CD8-positive, alpha-beta memory T cell (primary cell): Measurements from ENCODE around the gene GRIN2D. TPM values are rescaled to one million over a fixed set of nuclear protein-coding genes. Genes with fewer than 3 reads are reported as not detected.
"Not testable (repeated sequence)": the region's sequence is repeated elsewhere in the genome, so short reads cannot be mapped to it uniquely, and the experiment has no call there.

ENCODE experiments used
- CTCF ChIA-PET: fragments of 350-600 bp; sonication (Branson Sonifier 250); formaldehyde crosslinking; loops from one replicate; lab custom pipeline; 2021; ENCODE audit warnings: antibody characterized with exemption; lab: Charles Lee
- POLR2A ChIA-PET: fragments of 350-600 bp; sonication (Branson Sonifier 250); formaldehyde crosslinking; loops from one replicate; lab custom pipeline; 2021; ENCODE audit warnings: antibody characterized with exemption; lab: Charles Lee
- DNase-seq, 5 donors: peaks; one replicate each; pipeline versions ENCODE4 v3.0.0 to v3.0.0-alpha.2; 2020 to 2022; ENCODE audit warnings: mixed read lengths in 1 of 5
- H3K27ac ChIP-seq: one replicate; pipeline ENCODE4 v1.7.0; 2013; ENCODE audit warnings: low read depth, mild to moderate bottlenecking, low read length, moderate library complexity
- H3K27me3 ChIP-seq: 2 replicates; pipeline ENCODE4 v1.7.0; 2013; ENCODE audit warnings: low read length, mild to moderate bottlenecking; ENCODE audit not compliant: insufficient read depth, poor library complexity, severe bottlenecking
- H3K36me3 ChIP-seq: 2 replicates; pipeline ENCODE4 v1.7.0; 2013; ENCODE audit warnings: mild to moderate bottlenecking, low read length, moderate library complexity; ENCODE audit not compliant: insufficient read depth
- H3K4me1 ChIP-seq: 2 replicates; pipeline ENCODE4 v1.7.0; 2013; ENCODE audit warnings: mild to moderate bottlenecking, low read length, moderate library complexity; ENCODE audit not compliant: insufficient read depth
- H3K4me3 ChIP-seq: 2 replicates; pipeline ENCODE4 v1.7.0; 2013; ENCODE audit warnings: mild to moderate bottlenecking, low read length
- H3K9me3 ChIP-seq: 2 replicates; pipeline ENCODE4 v1.7.0; 2013; ENCODE audit warnings: mild to moderate bottlenecking, low read length
- H3K27ac Mint-ChIP-seq, 8 donors: one replicate each; pipeline ENCODE4 v1.8.0; 2020 to 2021; ENCODE audit warnings: mixed read lengths in 8 of 8, mild to moderate bottlenecking in 6 of 8, inconsistent platforms in 3 of 8, moderate library complexity in 3 of 8
- H3K27me3 Mint-ChIP-seq, 2 donors: one replicate each; pipeline ENCODE4 v1.8.0; 2020 to 2021; ENCODE audit warnings: mixed read lengths in 2 of 2, mild to moderate bottlenecking in 1 of 2, moderate library complexity in 1 of 2
- H3K36me3 Mint-ChIP-seq, 3 donors: one replicate each; pipeline ENCODE4 v1.8.0; 2020 to 2021; ENCODE audit warnings: mixed read lengths in 3 of 3, inconsistent platforms in 1 of 3, mild to moderate bottlenecking in 1 of 3
- H3K4me1 Mint-ChIP-seq, 3 donors: one replicate each; pipeline ENCODE4 v1.8.0; 2020 to 2021; ENCODE audit warnings: mixed read lengths in 3 of 3, inconsistent platforms in 1 of 3, mild to moderate bottlenecking in 1 of 3
- H3K4me3 Mint-ChIP-seq, 7 donors: one replicate each; pipeline ENCODE4 v1.8.0; 2020 to 2021; ENCODE audit warnings: mixed read lengths in 7 of 7, mild to moderate bottlenecking in 6 of 7, moderate library complexity in 4 of 7, inconsistent platforms in 2 of 7
- H3K9me3 Mint-ChIP-seq, 5 donors: one replicate each; pipeline ENCODE4 v1.8.0; 2020 to 2022; ENCODE audit warnings: mixed read lengths in 5 of 5, mild to moderate bottlenecking in 3 of 5, moderate library complexity in 2 of 5, inconsistent platforms in 1 of 5
- polyA plus RNA-seq: library from polyadenylated mRNA; unstranded; fragments of 300-500 nt; fragmentation: Illumina TruSeq; gene quantifications from one replicate; pipeline ENCODE4 v1.2.3, GENCODE V29; 2021
- total RNA-seq, 2 experiments: library from RNA; stranded (reverse); gene quantifications; one replicate each; pipeline ENCODE4 v1.2.3, GENCODE V29; 2021

The GRIN2D gene
- total and polyA plus RNA-seq, 3 experiments from 2014 or later: 0.05 to 0.26 (median 0.13) TPM

DNA sequence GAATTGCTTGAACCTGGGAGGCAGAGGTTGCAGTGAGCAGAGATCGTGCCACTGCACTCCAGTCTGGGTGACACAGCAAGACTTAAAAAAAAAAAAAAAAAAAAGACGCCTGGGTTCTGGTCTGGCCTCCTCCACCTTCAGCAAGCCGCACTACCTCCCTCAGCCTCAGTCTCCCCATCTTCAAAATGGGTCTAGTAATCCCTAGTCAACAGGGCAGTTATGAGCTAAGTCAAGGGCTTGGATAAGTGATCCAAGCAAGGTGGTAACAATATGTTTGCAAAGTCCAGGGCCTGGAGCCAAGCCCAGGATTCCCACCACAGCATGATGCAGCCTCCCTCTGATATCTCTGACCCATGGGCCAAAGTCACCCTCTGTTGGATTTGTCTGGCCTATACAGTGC is 6.5 kb upstream of the GRIN2D start:
- Mint-ChIP-seq H3K4me3 (no peak overlapping the region), H3K27me3 (no peaks in the 10 kb centered on the region), H3K4me1 (peaks cover 13 to 23% (median 15%) of the 10 kb centered on the region in 3 donors), H3K9me3 (no peaks in the 10 kb centered on the region), H3K27ac (peak overlapping the region in 1 of 8 donors; percentile 92), H3K36me3 (peaks cover 0 to 75% (median 15%) of the 10 kb centered on the region in 3 donors)
- Histone ChIP-seq H3K4me1 (peaks cover 10% of the 10 kb centered on the region), H3K4me3 (no peak overlapping the region), H3K36me3 (peaks cover 29% of the 10 kb centered on the region), H3K9me3 (no peaks in the 10 kb centered on the region), H3K27me3 (no peaks in the 10 kb centered on the region), H3K27ac (no peak overlapping the region)
- CTCF ChIA-PET: no interaction called here
- DNase-seq: no peak
- POLR2A ChIA-PET: interaction anchor here (0.7 kb wide), 1 partner anchor 173 kb away, joined by 8 read pairs; no protein-coding TSS in a partner anchor

DNA sequence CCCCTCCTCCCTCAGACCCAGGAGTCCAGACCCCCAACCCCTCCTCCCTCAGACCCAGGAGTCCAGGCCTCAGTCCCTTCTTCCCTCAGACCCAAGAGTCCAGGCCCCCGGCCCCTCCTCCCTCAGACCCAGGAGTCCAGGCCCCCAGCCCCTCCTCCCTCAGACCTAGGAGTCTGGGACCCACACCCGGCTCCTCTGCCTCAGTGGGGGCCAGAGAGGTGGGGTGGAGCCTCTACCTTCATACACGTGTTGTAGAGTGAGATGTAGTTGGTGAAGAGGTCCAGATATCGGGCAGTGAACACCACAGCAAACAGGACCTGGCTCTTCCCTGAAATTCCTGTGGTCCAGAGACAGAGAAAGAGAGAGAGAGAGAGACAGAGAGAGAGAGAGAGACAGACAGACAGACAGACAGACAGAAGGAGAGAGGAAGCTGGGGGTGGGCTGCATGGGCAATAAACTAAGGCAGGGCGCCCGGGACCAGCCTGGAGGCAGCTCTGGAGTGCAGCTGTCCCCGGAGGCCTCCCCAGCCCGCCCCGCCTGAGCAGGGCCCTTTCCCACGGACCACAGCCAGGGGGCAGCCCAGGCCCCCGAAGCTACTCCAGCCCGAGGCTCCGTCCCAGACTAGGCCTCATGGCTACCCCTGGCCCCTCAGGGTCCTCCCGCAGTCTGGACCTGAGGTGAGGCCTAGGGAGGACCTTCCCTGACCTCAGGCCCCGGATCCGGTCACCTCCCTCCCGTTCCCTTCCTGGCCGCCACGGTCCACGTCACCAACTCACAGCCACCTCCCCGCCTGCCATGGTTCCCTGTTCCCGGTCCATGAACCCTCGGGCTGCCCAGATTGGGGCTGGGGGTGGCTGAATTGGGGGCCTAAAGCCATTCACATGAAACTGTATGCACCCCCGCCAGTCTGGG is 3.0 kb upstream of the GRIN2D start:
- Mint-ChIP-seq H3K9me3 (peaks cover 0 to 2% (median 0%) of the 10 kb centered on the region in 5 donors), H3K36me3 (peaks cover 0 to 44% (median 8%) of the 10 kb centered on the region in 3 donors), H3K27ac (peak overlapping the region; percentile 82 to 97 (median 94)), H3K4me3 (peak overlapping the region; percentile 91 to 98 (median 92)), H3K4me1 (peaks cover 24 to 49% (median 29%) of the 10 kb centered on the region in 3 donors), H3K27me3 (peaks cover 15 to 16% of the 10 kb centered on the region in 2 donors)
- H3K4me1 ChIP-seq: peaks cover 29% of the 10 kb centered on the region
- peak overlapping the region; percentile 93 for H3K4me3 ChIP-seq
- peak overlapping the region; percentile 88 for H3K27ac ChIP-seq
- peaks cover 21% of the 10 kb centered on the region for H3K36me3 ChIP-seq
- peaks cover 16% of the 10 kb centered on the region for H3K27me3 ChIP-seq
- ChIA-PET POLR2A (interaction anchor here (0.5 to 1.2 kb wide), 3 partner anchors 26 to 58 kb away, joined by 4 to 8 read pairs (median 7); partner anchors contain the start of genes SYNGR4 and TMEM143), CTCF (interaction anchor here (0.8 to 2.4 kb wide), 22 partner anchors 7 to 227 kb away, joined by 3 to 21 read pairs (median 4); partner anchors contain the start of genes SYNGR4 and TMEM143)
- no peaks in the 10 kb centered on the region for H3K9me3 ChIP-seq
- DNase-seq: peak; percentile 43 to 73 (median 55)

DNA sequence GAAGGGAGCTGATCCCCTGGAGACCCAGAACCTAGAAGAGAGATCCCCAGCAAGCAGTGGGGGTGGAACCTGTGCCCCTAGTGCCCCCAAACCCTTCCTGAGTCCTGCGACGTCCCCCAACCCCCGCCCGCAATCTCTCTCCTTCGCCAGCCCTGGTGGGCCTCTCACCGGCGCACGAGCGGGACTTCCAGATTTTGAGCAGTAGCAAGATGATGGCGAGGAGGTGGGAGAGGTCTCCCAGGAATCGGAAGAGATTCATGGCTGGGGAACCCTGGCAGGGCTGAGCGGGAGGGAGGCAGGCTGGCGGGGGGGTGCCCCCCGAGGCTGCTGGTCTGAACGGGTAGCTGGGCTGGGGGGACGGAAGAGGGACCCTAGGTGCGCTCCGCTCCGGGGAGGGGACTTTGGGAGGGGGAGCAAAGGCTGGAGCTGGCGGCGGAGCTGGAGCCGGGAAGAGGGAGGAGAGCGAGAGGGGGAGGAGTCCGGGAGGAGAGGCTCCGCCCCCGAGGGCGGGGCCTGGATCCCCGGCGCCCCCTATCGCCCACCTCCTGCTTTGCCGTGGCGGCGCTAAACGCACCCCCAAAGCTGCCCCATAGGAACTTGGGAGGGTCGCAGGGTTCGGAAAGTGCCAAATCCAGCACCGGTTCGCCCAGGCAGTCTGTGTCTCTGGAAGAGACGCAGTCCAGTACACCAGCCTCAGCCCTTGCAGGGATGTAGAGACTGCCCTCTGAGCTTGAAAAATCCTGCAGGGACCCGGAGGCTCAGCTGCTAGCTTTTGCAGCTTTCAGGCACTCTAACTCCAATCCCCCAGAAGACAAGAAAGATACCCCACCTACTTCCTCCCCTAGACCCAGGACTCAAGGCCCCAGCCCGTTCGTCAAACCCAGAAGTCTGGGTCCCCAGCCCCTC is 2.1 kb upstream of the GRIN2D start, which contains the start of gene KDELR1:
Gene KDELR1, minus strand, starts transcription at position 452 of the 906 bp plus-strand sequence. Its CDS starts 193 bp downstream, at position 259.
- peaks cover 26 to 56% (median 32%) of the 10 kb centered on the region in 3 donors for H3K4me1 Mint-ChIP-seq
- POLR2A ChIA-PET: interaction anchor here (0.7 to 1.2 kb wide), 4 partner anchors 23 to 70 kb away, joined by 3 to 8 read pairs (median 4); partner anchors contain the start of genes SYNGR4 and TMEM143
- peaks cover 34% of the 10 kb centered on the region for H3K4me1 ChIP-seq
- H3K27ac ChIP-seq: peak within 1 kb of the TSS; percentile 88
- peaks cover 0 to 2% (median 0%) of the 10 kb centered on the region in 5 donors for H3K9me3 Mint-ChIP-seq
- peaks cover 26% of the 10 kb centered on the region for H3K27me3 ChIP-seq
- peak; percentile 64 to 80 (median 71) for DNase-seq
- CTCF ChIA-PET: interaction anchor here (0.6 to 2.4 kb wide), 25 partner anchors 8 to 226 kb away, joined by 3 to 21 read pairs (median 4); partner anchors contain the start of genes SYNGR4 and TMEM143
- peaks cover 22 to 24% of the 10 kb centered on the region in 2 donors for H3K27me3 Mint-ChIP-seq
- H3K4me3 ChIP-seq: peak within 1 kb of the TSS; percentile 93
- peaks cover 0 to 34% (median 6%) of the 10 kb centered on the region in 3 donors for H3K36me3 Mint-ChIP-seq
- H3K9me3 ChIP-seq: no peaks in the 10 kb centered on the region
- H3K4me3 Mint-ChIP-seq: peak within 1 kb of the TSS; percentile 91 to 98 (median 92)
- H3K27ac Mint-ChIP-seq: peak within 1 kb of the TSS; percentile 82 to 97 (median 94)
- peaks cover 16% of the 10 kb centered on the region for H3K36me3 ChIP-seq

DNA sequence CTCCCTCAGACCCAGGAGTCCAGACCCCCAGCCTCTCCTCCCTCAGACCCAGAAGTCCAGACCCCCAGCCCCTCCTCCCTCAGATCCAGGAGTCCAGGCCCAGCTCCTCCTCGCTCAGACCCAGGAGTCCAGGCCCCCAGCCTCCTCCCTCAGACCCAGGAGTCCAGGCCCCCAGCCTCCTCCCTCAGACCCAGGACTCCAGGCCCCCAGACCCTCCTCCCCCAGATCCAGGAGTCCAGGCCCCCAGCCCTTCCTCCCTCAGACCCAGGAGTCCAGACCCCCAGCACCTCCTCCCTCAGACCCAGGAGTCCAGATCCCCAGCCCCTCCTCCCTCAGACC is 1.5 kb upstream of the GRIN2D start:
- peak overlapping the region in 6 of 7 donors; percentile 91 to 98 (median 92) for H3K4me3 Mint-ChIP-seq
- Histone ChIP-seq H3K36me3 (peaks cover 15% of the 10 kb centered on the region), H3K4me1 (peaks cover 38% of the 10 kb centered on the region), H3K27ac (peak overlapping the region; percentile 88), H3K27me3 (peaks cover 29% of the 10 kb centered on the region)
- CTCF ChIA-PET: interaction anchor here (0.6 to 2.4 kb wide), 20 partner anchors 8 to 225 kb away, joined by 3 to 21 read pairs (median 4); partner anchors contain the start of genes SYNGR4 and TMEM143
- not testable (repeated sequence) for H3K9me3 Mint-ChIP-seq, H3K9me3 ChIP-seq, H3K4me3 ChIP-seq, DNase-seq
- peak overlapping the region in 4 of 8 donors; percentile 29 to 92 (median 84) for H3K27ac Mint-ChIP-seq
- peaks cover 0 to 31% (median 5%) of the 10 kb centered on the region in 3 donors for H3K36me3 Mint-ChIP-seq
- peaks cover 26 to 56% (median 32%) of the 10 kb centered on the region in 3 donors for H3K4me1 Mint-ChIP-seq
- POLR2A ChIA-PET: interaction anchor here (1.0 to 1.2 kb wide), 3 partner anchors 23 to 70 kb away, joined by 3 to 8 read pairs (median 4); partner anchors contain the start of genes SYNGR4 and TMEM143
- H3K27me3 Mint-ChIP-seq: peaks cover 22 to 25% of the 10 kb centered on the region in 2 donors

DNA sequence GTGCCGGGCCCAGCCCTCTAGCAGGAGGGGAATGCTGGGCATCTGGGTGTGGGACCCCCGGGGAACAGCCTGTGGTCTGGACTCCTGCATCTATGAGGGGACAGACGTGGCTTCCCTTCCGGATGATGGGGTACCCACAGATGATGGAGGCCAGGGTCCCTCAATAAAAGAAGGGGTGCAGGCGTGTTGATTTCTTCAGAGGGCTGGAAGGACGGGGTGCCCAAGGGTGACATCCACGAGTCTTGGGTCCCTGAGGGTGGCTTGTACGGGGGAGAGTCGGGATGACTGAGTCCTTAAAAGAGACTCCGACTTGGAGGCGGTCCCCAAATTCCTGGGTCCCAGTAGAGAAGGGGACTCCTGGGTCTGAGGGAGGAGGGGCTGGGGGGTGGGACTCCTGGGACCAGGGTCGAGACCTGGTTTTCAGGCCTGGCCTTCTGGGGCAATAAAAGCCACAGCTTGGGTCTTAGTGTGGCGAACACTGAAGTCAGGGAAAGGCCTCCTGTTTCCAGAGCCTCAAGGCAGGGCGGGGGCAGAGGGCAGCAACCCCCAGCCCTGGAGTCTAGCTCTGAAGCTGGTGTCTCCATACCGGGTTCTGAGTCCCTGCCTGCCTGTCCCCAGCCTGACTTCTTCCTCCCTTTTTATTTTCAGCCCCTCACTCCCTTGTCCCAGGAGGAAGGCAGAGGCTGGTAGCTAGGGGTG is 459 bp upstream of the GRIN2D start:
- Histone ChIP-seq H3K36me3 (peaks cover 5% of the 10 kb centered on the region), H3K27me3 (peaks cover 29% of the 10 kb centered on the region), H3K27ac (no peak overlapping the region), H3K4me3 (no peak overlapping the region), H3K4me1 (peaks cover 48% of the 10 kb centered on the region), H3K9me3 (no peaks in the 10 kb centered on the region)
- ChIA-PET CTCF (interaction anchor here (1.5 kb wide), 1 partner anchor 191 kb away, joined by 3 read pairs; no protein-coding TSS in a partner anchor), POLR2A (no interaction called here)
- Mint-ChIP-seq H3K36me3 (peaks cover 0 to 22% (median 4%) of the 10 kb centered on the region in 3 donors), H3K27me3 (peaks cover 28 to 31% of the 10 kb centered on the region in 2 donors), H3K9me3 (peaks cover 0 to 2% (median 0%) of the 10 kb centered on the region in 5 donors), H3K4me1 (peaks cover 35 to 66% (median 41%) of the 10 kb centered on the region in 3 donors), H3K4me3 (peak overlapping the region in 5 of 7 donors; percentile 29 to 84 (median 66)), H3K27ac (peak overlapping the region in 2 of 8 donors; percentile 24 to 72)
- DNase-seq: no peak

DNA sequence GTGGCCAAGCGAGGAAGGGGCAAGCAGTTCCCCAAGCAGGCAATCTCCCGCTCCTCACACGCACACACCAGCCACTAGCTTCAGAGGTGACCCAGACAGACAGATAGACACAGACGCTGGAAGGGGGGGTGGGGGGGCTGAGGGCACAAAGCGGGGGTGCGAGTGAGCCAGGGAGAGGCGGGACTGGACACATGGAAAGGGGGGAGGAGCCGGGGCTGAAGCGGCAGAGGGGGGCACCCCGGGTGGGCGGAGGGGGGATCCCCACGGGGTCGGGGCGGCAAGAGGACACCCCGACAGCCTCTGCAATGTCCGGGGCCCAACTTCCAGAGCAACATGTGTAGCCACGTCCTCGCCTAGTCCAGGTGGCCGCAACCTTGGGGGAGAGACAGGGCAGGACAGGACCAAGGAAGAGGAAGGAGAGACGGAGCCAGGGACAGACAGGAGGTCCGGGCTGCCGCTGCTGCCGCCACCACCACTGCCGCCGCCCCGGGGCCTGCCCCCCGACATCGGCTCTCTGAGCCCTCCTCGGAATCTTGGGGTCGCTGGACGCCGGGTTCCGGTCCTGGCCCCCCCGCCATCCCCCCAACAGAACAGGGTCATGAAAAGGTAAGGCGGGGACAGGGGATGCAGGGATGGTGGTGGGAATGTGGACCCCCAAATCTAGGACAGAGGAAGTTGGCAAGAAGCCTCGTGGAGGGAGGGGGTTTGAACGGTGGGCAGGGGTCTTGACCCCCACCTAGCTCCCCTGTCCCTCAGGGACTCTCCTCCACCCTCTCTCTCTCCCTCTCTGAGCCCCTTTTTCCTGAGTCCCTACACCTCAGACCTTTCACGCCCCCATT is 1.1 kb downstream of the GRIN2D start:
- Mint-ChIP-seq H3K4me1 (peaks cover 32 to 64% (median 35%) of the 10 kb centered on the region in 3 donors), H3K4me3 (peak overlapping the region; percentile 33 to 90 (median 63)), H3K36me3 (peaks cover 0 to 8% (median 0%) of the 10 kb centered on the region in 3 donors), H3K27ac (peak overlapping the region in 4 of 8 donors; percentile 23 to 80 (median 59)), H3K27me3 (peaks cover 28 to 33% of the 10 kb centered on the region in 2 donors), H3K9me3 (peaks cover 0 to 2% (median 0%) of the 10 kb centered on the region in 5 donors)
- Histone ChIP-seq H3K27ac (no peak overlapping the region), H3K27me3 (peaks cover 29% of the 10 kb centered on the region), H3K36me3 (no peaks in the 10 kb centered on the region), H3K4me3 (no peak overlapping the region), H3K4me1 (peaks cover 50% of the 10 kb centered on the region), H3K9me3 (no peaks in the 10 kb centered on the region)
- ChIA-PET CTCF (interaction anchor here (0.7 to 1.5 kb wide), 2 partner anchors 190 to 1814 kb away, joined by 3 to 4 read pairs; no protein-coding TSS in a partner anchor), POLR2A (interaction anchor here (0.6 to 0.8 kb wide), 2 partner anchors 16 to 61 kb away, joined by 3 to 5 read pairs; partner anchors contain the start of gene KCNJ14)
- DNase-seq: no peak
